ENCODE measurements around the gene NHERF1. TPM values are rescaled to one million over a fixed set of nuclear protein-coding genes. Genes with fewer than 3 reads are reported as not detected.
A peak's percentile ranks its signal among the peaks of the same experiment; 100 is the strongest.

NHERF1 gene
- total and polyA plus RNA-seq, 9 of the 15 experiments (the other 6 are each of a cell fraction or from before 2014, with no cell fraction given) = 11.4 to 79.9 (median 36.9) TPM

- H3K9me1 ChIP-seq (ENCODE audit: control insufficient read depth, insufficient read depth, low read length) = no peaks in the 10 kb centered on the region
- no peak overlapping the region for H3K27ac ChIP-seq (ENCODE audit: extremely low read depth, low read depth, low read length)
- FAIRE-seq = no peak
- intact Hi-C loops (cut with micrococcal nuclease) (loop anchor here (1.0 to 5.0 kb wide), 3 partner anchors 37 to 217 kb away; no protein-coding TSS in a partner anchor), in situ Hi-C loops (cut with MboI) (loop anchor here (5.0 kb wide), 1 partner anchor 214 kb away; no protein-coding TSS in a partner anchor)
- peaks cover 13 to 35% of the 10 kb centered on the region in 2 experiments; a peak in 4 of 5 replicates for H3K27me3 ChIP-seq (ENCODE audit: control insufficient read depth in 2 of 2, insufficient read depth in 2 of 2, low read length in 2 of 2)
- H3K4me3 ChIP-seq = no peak overlapping the region
- H3K4me1 ChIP-seq (replicated peaks in 1 of 2; ENCODE audit: control insufficient read depth in 2 of 2, insufficient read depth in 2 of 2, low read length in 2 of 2) = peaks cover 24 to 39% of the 10 kb centered on the region in 2 experiments
- no TSS peak for BruUV-seq (replicated peaks)
- WGBS (ENCODE audit: insufficient coverage, low coverage, missing lambda C conversion rate) = 0% methylated on average over 2 of the region's 2 CpGs
- H3K9me3 ChIP-seq (replicated peaks; ENCODE audit: control insufficient read depth, insufficient read depth, low read depth, low read length) = no peaks in the 10 kb centered on the region
- DNase-seq (ENCODE audit: extremely low read depth in 1 of 4, low spot score in 3 of 4) = no peak
- no peak overlapping the region for H3K4me2 ChIP-seq (ENCODE audit: insufficient read depth, low read length)
- ChIA-PET CTCF (ENCODE audit: low intra/inter-chr PET ratio) (interaction anchor here (0.6 to 3.9 kb wide), 11 partner anchors 26 to 217 kb away, joined by 3 to 41 read pairs (median 7); partner anchors contain the start of genes GRIN2C and NAT9), POLR2A (no interaction called here)
- no peaks in the 10 kb centered on the region for H3K36me3 ChIP-seq (ENCODE audit: control insufficient read depth, insufficient read depth, low read length)
- H3K79me2 ChIP-seq (ENCODE audit: control insufficient read depth, insufficient read depth, low read length) = peaks cover 3% of the 10 kb centered on the region; the same call in 2 of the 3 replicates
- TF ChIP-seq ZBTB17 (CRISPR knock-in tag; IDR thresholded peaks at IDR 0.05) (peak; percentile 97), TBL1XR1 (IDR thresholded peaks at IDR 0.05; ENCODE audit: low read length in 2 of 2) (no peak), RBM25 (IDR thresholded peaks at IDR 0.05; ENCODE audit: low read depth, low read length, severe bottlenecking) (peak; percentile 41), ZNF23 (CRISPR knock-in tag; IDR thresholded peaks at IDR 0.05) (peak; percentile 99), MLLT1 (IDR thresholded peaks at IDR 0.05) (peak in 1 of 2 experiments; percentile 73; a peak in 1 of 4 replicates), HNRNPH1 (optimal IDR thresholded peaks at IDR 0.05; ENCODE audit: low read depth, low read length) (no peak), CAMTA2 (CRISPR knock-in tag; conservative IDR thresholded peaks at IDR 0.05) (no peak), REST (IDR thresholded peaks at IDR 0.05; ENCODE audit: borderline replicate concordance) (peak; percentile 10; the same call in 1 of the 2 replicates), REST (CRISPR knock-in tag; IDR thresholded peaks at IDR 0.05; ENCODE audit: low read depth) (no peak), ZNF277 (CRISPR knock-in tag; IDR thresholded peaks at IDR 0.05; ENCODE audit: borderline replicate concordance) (no peak), KDM1A (IDR thresholded peaks at IDR 0.05) (peak; percentile 32 to 40; a peak in 1 of 4 replicates), TCFL5 (CRISPR knock-in tag; conservative IDR thresholded peaks at IDR 0.05) (no peak)
- H2AFZ ChIP-seq (ENCODE audit: low read depth, low read length) = no peak overlapping the region
- H3K9ac ChIP-seq (ENCODE audit: insufficient read depth in 1 of 2, low read depth in 2 of 2, low read length in 2 of 2) = no peak overlapping the region
- 0 out of 2 replicates have a peak, but pooled peaks cover 5% of the 10 kb centered on the region for H4K20me1 ChIP-seq (replicated peaks; ENCODE audit: control insufficient read depth, insufficient read depth, low read length)
- ATAC-seq = no peak
Measured at GRCh38 chr17:74743755-74744154, 4.7 kb upstream of the NHERF1 start.
